HG03139 (cell line): ENCODE measurements around the gene KSR2.

Experiments used
- ATAC-seq: cut with Tn5 transposase; IDR thresholded peaks from one replicate; pipeline ENCODE4 v1.9.1; 2021; ENCODE audit not compliant: unreplicated experiment

The KSR2 gene

DNA sequence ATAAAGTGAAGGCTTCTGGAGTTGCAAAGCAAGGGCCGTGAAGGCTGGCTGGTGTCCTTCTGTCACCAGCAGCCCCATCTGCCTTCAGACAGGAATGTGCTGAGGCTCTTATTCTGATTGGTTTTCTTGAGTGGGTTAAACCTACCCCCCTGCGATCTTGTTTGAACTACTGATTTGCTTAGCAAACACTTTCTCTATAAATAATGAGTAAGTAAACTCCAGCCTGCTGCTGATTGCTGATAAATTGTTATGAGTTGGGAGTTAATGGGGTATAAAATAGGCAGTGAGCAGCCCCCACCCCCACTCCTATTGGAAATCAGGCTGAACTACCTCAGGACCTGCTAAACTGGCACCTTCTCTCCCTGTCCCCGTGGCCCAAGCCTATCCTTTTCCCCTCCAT is 461.2 kb downstream of the KSR2 start:
- no peak for ATAC-seq

DNA sequence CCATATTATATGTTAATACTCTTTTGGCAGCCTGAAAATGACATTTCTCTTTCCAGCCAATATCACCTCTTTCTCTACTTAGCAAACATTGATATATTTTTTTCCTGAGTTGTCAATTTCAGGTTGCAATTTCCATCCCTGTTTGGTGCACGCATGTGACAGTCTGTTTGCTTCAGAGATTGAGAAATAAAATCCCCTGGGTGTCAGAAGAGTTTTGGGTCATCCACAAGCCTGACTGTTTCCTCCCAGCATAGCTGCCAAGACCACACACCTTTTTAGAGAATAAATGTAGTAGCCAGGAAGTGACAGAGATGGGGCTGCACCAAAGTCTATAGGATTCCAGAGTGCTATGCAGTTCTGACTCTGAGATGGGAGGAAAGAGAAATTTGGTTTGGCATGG is 462.5 kb downstream of the KSR2 start:
- ATAC-seq: no peak

DNA sequence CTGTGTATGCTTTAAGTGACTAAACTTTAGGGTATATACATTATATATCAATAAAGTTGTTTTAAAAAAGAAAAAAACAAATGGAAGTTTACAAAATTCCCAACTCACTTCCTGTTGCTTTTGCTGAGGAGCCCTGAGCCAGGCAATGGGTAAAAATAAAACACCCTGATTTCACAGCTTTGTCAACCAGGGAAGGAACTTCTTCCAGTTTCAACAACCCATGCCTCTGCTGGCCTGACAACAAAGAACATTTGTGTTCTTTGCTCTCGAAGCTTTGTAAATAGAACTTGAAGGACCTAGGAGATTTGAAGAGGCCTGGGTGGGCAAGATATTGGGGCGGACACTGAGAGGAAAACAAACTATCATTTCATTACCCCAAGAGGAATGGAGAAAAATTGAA is 466.2 kb downstream of the KSR2 start:
- ATAC-seq: no peak

DNA sequence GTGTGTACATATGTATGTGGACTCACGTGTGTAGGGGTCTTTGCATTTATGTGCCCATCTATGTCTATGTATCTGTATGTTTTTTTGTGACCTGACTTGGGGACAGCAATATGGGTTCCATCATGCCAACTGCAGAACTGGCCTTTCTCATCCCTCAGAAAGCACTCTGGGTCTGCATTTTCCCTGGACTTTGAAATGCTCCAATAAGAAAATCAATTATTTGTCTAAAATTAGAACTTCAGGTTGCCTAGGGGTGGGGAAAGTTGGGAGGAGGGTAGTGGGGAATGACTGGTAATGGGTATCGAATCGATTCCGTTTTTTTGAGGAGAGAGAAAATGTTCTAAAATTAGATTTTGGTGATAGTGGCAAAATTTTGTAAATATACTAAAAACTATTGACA is 466.6 kb downstream of the KSR2 start:
- no peak for ATAC-seq

DNA sequence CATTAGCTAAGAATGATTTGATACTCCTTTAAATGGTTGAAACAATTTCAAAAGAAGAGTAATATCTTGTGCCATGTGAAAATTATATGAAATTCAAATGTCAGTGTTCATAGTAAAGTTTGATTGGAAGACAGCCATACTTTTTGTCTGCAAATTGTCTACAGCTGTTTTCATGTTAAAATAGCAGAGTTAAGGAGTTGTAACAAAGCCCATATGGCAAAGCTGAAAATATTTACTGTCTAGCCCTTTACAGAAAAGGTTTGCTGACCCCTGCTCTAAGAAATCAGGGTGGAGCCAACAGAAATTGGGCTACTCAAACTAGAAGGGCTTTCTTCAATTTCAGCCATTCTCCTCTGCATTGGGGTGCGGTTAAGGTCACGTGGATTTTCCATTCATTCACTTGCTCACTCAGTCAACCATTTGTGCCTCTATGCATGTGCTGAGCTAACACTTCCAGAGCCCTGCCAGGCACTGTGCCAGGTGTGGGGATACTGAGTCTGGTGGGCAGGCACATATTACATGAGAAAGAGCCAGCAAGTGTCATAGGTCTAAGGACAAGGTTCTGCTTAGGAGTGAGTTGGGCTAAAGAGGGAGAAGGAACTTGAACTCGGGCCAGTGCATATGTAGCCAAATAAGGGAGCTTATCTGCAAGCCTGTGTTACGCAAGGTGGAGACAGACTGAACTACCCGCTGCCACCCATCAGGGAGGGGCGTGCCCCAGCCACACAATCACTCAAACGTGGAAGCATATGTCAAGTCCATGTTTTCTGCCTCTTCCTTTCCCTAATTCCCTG is 467.5 kb downstream of the KSR2 start:
- no peak for ATAC-seq

DNA sequence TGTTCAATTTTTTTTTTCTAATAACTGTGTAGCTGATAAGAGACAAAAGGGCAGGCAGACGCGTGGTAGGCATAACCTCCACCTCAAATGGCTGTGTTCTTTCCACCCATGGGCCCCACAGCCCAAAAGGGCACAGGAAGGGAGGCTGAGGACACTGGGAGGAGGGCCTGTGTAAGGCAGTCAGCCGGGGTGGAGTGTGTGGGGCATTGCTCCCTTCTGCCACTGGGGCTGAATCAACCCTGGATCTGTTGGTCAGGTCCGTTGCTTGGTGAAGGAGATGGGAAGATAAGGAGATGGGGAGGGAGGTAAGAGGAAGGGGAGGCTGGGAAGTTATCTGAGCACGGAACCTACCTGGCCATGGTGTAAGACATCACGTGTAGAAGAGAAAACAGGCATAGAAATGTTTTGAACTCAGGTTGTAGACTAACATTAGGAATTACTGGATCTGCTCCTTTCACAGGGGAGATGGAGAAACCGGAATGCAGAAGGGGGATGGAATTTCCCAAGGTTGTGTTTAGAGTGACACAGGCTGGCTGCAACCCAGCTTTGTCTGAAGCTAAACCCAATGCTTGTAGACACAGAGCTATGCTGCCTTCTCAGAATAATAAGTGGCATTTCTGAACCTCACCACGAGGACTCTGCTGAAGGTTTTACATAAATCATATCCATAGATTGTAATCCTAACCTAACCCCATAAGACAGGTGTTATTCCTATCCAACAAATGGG is 468.9 kb downstream of the KSR2 start:
- ATAC-seq: no peak

DNA sequence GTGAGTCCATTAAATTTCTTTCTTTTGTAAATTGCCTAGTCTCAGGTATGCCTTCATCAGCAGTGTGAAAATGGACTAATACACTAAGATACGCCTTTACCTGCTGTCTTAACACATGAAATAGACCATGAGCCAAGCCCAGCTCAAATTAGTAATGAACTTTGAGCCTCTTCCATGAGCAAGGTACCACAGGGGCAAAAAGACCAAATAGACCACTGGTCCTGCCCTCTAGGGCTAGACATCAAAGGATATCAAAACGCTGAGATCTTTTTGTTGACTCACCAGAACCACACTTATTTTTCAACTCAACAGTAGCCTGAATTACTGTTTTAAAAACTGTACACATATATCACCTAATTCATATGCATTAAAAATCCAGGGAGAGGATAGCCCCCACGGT is 469.9 kb downstream of the KSR2 start:
- ATAC-seq: no peak

DNA sequence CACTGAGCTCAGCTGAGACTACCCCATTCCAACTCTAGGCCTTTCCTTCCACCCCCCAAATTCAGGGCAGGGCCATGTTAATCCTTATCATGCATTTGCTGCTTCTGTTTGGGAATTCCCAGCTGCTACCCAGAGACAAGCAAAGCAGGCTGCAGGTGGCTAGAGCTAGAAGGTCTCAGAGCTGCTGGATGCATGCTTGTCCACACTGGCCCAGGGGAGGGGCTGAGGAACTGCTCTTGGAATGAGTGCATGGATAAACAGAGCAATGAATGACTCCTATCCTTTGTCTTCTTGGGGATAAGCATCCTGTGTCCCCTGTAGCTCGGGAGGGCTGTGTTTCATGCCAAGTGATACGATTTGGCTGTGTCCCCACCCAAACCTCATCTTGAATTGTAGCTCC is 470.5 kb downstream of the KSR2 start:
- ATAC-seq: no peak

DNA sequence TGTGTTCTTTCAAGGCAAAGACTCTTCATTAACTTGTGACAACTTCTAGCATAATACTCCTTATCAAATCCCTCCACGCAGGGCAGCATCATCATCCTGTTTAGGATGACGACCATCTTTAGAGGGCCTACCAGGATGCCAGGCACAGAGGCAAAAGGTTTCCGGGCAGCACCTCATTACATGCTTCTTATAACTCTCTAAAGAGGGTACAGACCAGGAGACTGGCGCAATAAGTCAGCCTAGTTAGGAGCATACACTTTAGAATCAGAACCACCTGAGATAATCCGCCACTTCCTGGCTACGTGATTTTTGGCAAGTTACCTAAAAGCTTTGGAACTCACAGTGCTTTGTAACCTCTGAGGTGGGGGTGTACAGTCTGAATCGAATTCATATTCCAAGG is 471.4 kb downstream of the KSR2 start:
- ATAC-seq: no peak

DNA sequence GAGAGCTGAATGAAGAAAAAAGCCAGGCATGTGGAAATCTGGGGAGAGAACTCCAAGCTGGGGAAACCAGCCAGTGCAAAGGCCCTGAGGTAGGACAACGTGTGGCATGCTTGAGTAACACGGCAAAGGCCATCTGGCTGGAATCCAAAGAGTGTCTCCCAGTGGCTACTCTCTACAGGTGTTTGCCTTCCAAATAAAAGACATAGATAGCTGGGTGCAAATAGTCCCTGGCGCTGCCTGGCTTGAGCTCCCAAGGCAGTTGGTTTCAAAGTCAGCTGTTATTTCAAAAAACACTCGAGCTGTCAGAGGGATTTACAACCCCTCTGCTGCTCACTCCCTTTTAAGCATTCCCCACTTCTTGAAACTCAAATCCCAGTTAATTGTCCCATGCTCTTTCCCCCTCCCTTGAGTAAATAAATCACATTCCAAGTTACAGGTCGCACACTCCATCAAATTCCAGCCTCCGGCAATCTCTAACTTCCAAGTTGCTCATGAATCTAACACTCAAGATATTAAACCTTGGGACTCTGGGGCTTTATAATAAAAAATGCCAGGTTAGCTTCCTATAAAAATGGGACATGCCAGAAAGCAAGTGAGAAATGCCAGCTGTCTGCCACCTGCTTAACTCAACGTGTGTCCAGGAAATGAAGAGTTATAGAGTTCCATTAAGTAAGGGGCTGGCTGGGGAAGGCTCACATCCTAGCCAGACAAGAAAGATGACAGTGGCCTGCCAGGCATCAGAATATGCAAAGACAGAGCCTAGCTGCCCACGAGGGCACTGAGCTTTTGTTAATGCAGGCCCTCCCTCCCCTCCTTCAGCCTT is 473.7 kb downstream of the KSR2 start:
- no peak for ATAC-seq

DNA sequence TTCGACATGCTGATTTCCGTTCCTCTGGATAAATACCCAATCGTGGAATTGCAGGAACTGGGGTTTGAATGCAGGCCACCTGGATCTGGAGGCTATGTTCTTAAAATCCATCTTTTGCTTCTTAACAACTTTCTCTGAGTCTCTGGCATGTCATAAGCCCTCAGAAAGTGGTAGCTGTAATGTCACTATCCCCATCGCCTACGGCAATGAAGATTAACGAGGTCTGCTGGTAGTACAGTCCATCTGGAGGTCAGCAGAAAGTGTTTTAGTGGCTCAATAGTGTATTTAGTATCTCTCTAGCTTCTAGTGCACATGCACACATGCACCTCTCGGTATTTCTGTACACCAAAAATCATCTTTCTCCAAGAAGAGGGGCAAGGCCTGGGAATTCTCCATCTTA is 477.1 kb downstream of the KSR2 start:
- no peak for ATAC-seq

DNA sequence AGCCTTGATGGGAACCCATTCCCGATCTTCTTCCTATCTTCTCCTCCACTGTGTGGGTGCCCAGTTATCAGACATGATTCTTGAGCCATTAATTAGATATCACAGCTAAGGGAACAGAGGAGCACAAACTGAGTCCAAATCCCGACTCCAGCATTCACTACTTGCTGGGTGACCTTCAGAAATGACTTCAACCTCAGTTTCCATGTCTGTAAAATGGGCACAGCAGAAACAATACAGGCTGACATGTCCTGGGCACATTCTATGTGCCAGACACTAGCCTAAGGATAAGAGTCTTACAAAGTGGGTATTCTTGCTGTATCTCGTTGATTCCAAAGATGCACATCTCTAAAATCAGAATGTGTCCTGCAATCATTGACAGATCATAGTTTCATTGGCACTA is 478.7 kb downstream of the KSR2 start:
- ATAC-seq: no peak

DNA sequence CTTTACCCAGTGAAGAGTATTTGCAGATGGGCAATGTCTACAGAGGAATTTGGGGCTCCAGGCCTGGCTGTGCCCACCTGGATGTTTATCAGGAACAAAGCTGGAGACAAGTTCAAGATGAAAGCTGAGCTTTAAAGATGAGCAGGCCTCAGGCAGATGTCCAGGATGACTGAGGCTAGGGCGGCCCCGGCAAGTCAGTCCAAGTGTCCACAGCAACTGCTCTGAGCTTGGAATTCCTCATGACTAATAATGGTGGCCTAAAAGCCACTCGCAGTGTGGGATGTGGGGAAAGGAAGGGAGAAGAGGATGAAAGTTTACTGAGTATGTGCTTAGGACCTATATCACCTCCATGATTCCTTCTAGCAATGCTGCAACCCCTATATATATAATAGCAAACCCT is 479.1 kb downstream of the KSR2 start:
- ATAC-seq: no peak

DNA sequence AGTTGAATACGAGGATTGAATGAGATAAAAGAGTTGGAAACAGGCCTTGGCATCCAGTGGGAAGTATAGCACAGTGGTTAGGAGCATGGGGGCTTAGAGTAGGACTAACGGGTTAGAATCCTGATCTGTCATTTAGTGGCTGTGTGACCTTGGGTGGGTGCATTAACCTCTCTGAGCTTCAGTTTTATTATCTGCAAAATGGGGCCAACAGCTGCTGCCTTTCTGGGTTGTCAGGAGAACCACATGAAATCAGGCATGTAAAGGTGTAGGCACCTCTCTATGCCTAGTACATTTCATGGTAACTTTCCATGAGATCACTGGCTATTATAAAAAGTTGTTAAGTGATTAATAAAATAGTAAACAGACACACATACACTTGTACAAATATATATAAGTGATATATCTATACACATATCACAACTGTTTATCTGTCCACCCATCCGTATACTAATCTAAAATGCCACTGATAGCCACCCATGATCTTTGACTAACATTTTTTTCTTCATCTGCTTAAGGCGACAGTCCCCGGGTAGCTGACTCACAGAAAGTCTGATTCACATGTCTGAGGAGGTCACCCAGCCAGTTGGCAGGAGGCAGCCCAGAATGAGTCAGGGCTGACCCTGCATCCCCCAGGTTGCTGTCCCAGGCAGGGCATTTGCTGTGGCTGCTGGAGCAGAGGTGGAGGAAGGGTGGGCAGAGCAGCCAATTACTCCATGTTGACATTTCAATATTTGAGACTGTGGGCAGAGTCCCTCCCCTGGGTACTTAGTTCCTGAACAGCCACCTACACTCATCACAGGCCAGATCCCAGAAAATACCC is 481.7 kb downstream of the KSR2 start:
- no peak for ATAC-seq

DNA sequence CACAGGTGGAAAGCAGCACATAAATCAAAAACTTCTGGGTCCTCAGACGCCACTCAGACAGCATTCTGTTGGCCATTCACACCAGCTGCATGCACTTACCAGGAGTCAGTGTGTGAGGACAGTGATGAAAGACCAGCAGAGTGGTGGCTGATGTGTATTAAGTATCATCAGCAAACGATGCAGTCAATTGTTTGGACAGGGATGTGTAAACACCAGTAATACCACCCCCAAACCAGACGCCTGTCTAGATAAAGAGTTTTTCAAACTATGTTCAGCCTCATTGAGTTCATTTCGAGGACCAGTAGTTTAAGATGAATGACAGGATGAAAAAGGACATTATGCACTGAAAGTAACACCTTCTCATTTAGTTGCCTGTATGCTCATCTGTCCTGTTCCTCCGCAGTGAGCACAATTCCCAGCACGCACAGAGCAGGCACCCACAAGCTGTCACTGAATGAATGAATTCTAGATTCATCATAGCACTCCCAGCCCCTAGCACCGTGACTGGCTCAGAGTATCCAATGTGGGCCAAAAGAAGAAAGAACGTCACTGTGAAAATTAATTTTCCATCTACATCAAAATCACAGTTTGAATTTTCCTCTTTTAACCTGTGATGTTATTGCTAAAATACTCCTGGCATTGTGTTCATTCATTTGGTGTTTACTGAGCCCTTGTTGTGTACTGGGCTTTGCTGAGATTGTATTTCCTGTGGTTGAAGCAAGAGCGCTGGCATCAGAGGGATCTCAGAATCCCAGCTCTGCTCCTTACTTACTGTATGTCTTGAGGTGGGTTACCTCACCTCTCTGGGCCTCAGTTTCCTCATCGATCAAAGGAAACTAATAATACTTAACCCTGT is 482.6 kb downstream of the KSR2 start:
- ATAC-seq: no peak

DNA sequence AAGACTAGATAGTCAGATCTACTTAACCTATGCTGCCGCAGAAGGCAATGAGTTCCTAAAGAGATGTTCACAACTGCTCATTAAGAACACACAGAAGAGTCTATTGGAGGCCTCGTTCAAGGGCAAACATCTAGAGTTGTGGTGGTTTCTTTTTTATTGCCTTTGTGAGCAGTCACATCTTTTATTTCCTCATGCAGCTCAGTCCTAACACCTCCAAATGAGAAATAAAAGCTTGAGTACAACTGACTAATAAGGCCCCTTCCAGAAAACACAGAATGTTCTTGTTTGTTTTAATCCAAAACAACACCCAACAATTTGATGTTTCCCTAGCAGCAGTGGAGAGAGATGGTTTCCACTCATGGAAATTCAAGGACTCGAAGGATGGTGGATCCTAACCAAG is 483.9 kb downstream of the KSR2 start:
- ATAC-seq: no peak

DNA sequence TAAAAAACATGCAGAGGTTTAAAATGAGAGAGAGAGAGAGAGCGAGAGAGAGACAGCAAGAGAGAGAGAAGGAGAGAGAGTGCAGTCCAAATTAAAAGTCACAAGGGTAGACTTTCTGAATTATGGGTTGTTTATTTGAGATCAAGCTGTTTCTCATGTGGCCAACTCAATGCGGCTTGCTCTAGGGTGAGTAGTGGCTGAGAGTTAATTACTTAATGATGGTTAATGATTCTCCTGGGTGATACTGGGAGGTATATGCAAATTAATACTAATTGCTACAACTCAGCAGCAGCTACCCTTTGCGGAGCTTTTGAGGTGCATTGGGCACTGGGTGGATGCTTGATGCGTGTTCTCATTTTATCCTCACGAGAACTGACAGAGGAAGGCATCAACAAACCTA is 485.3 kb downstream of the KSR2 start:
- ATAC-seq: no peak

DNA sequence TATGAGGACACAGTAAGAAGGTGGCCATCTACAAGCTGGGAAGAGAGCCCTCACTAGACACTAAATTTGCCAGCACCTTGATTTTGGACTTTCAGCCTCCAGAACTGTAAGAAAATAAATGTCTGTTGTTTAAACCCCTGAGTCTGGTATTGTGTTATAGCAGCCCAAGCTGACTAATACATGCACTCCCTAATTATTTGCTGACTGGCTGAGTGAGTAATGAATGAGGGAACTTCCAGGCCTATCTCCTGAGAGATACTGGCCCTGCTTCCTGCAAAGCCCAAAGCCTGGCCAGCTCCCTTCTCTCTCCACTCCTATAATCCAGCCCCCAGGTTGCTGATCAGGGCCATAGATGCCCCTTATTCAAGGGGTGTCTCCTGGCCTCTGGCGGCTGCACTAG is 487.3 kb downstream of the KSR2 start:
- ATAC-seq: no peak

DNA sequence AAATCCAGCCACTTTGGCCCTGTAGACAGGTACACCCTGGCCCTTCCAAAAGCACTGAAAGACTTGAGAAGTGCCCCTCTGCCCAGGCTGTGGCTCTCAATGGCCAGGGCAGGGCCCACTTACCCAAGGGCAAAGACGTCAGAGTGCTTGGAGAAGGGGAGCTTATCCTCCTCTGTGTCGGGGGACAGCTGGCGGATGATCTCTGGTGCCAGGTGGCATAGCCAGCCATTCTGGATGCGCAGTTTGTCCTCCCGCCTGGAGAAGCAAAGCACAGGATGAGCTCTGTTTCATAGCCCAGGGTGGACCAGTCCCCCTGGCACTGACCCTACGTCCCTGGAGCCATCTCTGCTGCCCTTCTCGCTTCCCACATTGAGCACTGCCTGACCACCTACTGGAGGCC is 492.4 kb downstream of the KSR2 start:
- ATAC-seq: no peak

DNA sequence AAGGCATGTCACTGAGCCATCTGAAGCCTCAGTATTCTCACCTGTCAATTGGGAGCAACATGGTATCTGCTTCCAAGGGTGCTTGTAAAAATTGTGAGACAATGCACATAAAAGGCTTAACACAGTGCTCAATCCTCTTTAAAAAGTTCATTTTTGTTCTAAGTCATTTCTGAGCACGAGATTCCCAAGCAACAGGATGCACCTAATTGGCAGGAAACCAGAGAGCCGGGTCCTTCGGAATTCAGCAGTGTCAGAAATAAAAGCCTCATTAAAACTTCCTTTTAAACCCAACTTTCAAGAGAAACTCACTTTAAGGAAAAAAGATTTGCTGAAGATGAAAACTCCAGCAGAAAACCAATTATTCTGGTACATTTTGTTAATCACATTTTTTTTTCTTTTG is 494.9 kb downstream of the KSR2 start:
- no peak for ATAC-seq
